Heart left ventricle (tissue), 13 donors: Measurements from ENCODE around the gene TFPT.

Experiments
- CTCF ChIP-seq, 12 donors: fragments of 200-600 bp; sonication (generic) in 4 of 12; IDR thresholded peaks; one replicate each; pipeline versions ENCODE4 v1.5.0 to v1.8.0; 2018 to 2022; ENCODE audit warnings: antibody characterized with exemption in 12 of 12, mild to moderate bottlenecking in 5 of 12
- POLR2A ChIP-seq, 2 donors: fragments of 450-650 bp; IDR thresholded peaks; one replicate each; pipeline ENCODE4 v1.6.1; 2017; ENCODE audit warnings: antibody characterized with exemption in 2 of 2, mild to moderate bottlenecking in 2 of 2, moderate library complexity in 2 of 2
- donor health status: ischemic (EF 13 %, LVEDD 7.1; RV severe dilation, severe dysfunction).
- donor health status: DM: no; HTN: yes; CAD: no.
- donor health status: DM: no; HTN: no; CAD: no.
- donor health status: ischemic (EF 25% LVEDD 6.9; RV normal size, moderate dysfunction).
- donor health status: ischemic (EF 25% LVEDD 5.7; RV mildly dilated, moderate dysfunction).
- donor health status: ischemic (EF 35%, LVEDD 5.7; RV mildly dilated, moderate dysfunction).
- donor health status: nonischemic (EF 11% LVEDD 7.7; RV severe dilation, severe dysfunction).
- donor health status: DM: yes; HTN: yes; CAD: no.
- donor health status: PGD.
- donor health status: ischemic (EF 29% LVEDD 5.4; RV normal size, mild dysfunction).
- donor health status: nonischemic (EF 23%, LVEDD 6.1; RV moderate dilation, normal function).

DNA sequence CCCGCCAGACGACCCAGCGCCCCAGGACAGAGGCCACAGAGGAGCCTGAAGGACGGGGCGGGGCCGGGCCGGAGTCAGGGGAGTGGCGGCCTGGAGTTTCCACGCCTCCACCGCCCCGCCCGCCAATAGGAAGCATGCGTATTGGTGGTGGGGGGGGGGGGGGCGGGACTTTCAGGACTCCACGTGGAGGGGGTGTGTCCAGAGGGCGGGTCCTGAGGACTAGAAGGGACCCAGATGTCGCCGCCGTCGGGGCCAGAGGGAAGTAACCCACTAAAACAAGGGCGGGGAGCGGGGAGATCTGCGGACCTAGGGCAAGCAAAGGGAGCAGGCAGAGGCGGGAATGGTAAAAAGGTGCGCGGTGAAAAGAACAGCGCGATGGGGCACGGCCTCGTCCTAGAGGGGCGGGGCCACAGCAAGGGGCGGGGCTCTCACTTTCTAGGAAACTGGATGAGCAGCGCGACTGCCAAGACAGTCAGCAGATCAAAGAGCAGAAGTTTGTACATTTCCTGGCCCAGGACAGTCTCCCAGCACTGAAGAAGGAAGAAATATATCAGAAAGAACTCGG is 46.9 kb upstream of the TFPT start:
- no peak for TF ChIP-seq CTCF (IDR thresholded peaks at IDR 0.05)
- no peak for TF ChIP-seq POLR2A (IDR thresholded peaks at IDR 0.05)
